ENCODE results near the gene DNAJC13.

DNA sequence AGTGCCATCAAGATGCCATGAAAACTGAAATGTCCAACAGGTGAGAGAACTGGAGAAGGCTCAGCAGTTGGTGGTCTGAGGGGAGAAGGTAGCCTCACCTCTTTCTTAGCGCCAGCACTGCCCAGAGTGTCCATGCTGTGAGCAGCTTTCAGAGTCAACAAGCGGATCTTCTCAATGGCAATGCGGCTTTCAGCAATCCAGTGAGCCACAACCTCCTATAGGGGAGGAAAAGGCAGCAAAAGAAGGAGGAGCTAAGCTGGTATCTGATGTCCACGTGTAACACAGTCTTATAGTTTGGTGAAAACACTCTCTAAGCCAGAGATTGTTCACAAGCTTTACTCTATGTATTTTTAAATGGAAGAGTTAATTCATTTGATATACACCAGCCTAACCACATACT is 143.7 kb downstream of the DNAJC13 start:
- no peak for TF ChIP-seq YY1 (IDR thresholded peaks at IDR 0.05; ENCODE audit: insufficient read depth, insufficient read length)
- no peak for TF ChIP-seq ZNF274 (IDR thresholded peaks at IDR 0.05; ENCODE audit: low read depth, low read length)
